NCI-H774 (cell line): ENCODE results near the gene GMDS.

ENCODE experiments used
- DNase-seq: peaks from one replicate; lab custom pipeline; 2025; lab: John Stamatoyannopoulos, UW

The GMDS gene

GRCh38 chr6:1586861-1587450, 658.4 kb downstream of the GMDS start:
- DNase-seq = no peak

GRCh38 chr6:1586256-1586655, 659.1 kb downstream of the GMDS start:
- DNase-seq = no peak

GRCh38 chr6:1585669-1586049, 659.7 kb downstream of the GMDS start:
- DNase-seq = no peak

- DNase-seq = no peak
Measured at GRCh38 chr6:1584996-1585668, 660.3 kb downstream of the GMDS start.

- DNase-seq = no peak
Measured at GRCh38 chr6:1584146-1584545, 661.3 kb downstream of the GMDS start.

- no peak for DNase-seq
Measured at GRCh38 chr6:1581120-1581991, 664.0 kb downstream of the GMDS start.

GRCh38 chr6:1580585-1580984, 664.8 kb downstream of the GMDS start:
- DNase-seq = no peak

- no peak for DNase-seq
Measured at GRCh38 chr6:1580109-1580508, 665.3 kb downstream of the GMDS start.

- DNase-seq = no peak
Measured at GRCh38 chr6:1579096-1579495, 666.3 kb downstream of the GMDS start.

- no peak for DNase-seq
Measured at GRCh38 chr6:1577896-1578745, 667.3 kb downstream of the GMDS start.

- no peak for DNase-seq
Measured at GRCh38 chr6:1577146-1577680, 668.2 kb downstream of the GMDS start.

GRCh38 chr6:1576711-1577110, 668.7 kb downstream of the GMDS start:
- no peak for DNase-seq

GRCh38 chr6:1576166-1576565, 669.2 kb downstream of the GMDS start:
- no peak for DNase-seq

- no peak for DNase-seq
Measured at GRCh38 chr6:1575210-1576041, 670.0 kb downstream of the GMDS start.

GRCh38 chr6:1574890-1575209, 670.6 kb downstream of the GMDS start:
- no peak for DNase-seq

GRCh38 chr6:1574083-1574761, 671.2 kb downstream of the GMDS start:
- DNase-seq = no peak
